ENCODE measurements around the gene PHKB.
A peak's percentile ranks its signal among the peaks of the same experiment; 100 is the strongest.
"Not testable (repeated sequence)": the region's sequence is repeated elsewhere in the genome, so short reads cannot be mapped to it uniquely, and the experiment has no call there.

The PHKB gene

DNA sequence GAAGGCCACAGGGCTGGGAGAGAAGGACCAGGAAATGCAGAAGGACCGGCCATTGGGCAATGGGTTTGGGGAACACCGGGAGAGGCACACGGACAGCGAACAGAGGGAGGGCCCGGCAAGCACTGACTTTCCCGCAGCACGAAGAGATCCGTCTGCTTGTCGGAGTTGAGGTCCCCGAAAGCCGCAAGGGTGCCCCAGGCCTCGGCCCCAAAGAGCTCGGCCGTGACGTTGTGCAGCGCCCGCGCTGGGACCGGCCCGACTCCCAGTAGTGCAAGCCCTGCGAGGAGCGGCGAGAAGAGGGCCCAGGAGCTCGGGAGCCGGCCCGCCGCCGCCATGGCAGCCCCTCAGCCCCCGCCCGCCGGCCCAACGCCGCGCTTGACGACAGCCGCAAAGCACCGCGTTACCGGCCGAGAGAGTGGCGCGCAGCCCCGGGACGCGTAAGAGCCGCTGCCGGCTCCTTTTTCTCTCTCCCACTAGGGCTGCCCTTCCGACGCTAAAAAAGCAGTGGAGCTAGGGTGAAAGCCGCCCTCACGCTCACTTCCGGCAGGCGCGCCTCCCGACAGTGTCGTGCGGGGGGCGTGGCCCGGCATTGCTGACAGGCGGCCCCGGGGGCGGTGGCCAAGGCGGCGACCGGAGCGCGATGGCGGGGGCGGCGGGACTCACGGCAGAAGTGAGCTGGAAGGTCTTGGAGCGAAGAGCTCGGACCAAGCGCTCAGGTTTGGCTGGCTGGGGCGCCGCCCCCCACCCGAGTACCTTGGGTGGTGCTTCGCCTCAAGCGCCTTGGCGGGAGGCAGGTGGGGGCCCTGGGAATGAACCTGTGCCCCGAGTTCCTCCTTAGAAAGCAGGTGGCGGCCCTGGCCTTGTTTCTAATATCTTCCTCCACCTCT, at the start of gene PHKB, which contains the start of gene ITFG1:
PHKB (plus strand) TSS at position 621 of the 887 bp plus-strand sequence; CDS start at position 641, 20 bp downstream.
ITFG1 (minus strand) TSS at position 353 of the 887 bp plus-strand sequence; CDS start at position 335, 18 bp downstream.
- peak; percentile 91 to 93 for DNase-seq (ENCODE audit: low read depth in 1 of 2, low spot score in 1 of 2)

DNA sequence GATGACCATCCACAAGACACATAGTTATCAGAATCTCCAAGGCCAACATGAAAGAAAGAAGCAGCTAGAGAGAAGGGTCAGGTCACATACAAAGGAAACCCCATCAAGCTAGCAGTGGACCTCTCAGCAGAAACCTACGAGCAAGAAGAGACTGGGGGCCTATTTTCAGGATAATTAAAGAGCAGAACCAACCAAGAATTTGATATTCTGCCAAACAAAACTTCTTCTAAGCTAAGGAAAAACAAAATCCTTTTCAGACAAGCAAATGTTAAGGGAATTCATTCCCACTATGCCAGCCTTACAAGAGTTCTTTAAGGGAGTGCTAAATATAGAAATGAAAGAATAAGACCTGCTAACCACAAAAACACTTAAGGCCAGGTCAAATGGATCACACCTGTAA, 48.1 kb upstream of the PHKB start:
- no peak for DNase-seq (ENCODE audit: low read depth in 1 of 2, low spot score in 1 of 2)

GRCh38 chr16:47416869-47417268, 44.3 kb upstream of the PHKB start:
- DNase-seq (ENCODE audit: low read depth in 1 of 2, low spot score in 1 of 2): no peak

DNA sequence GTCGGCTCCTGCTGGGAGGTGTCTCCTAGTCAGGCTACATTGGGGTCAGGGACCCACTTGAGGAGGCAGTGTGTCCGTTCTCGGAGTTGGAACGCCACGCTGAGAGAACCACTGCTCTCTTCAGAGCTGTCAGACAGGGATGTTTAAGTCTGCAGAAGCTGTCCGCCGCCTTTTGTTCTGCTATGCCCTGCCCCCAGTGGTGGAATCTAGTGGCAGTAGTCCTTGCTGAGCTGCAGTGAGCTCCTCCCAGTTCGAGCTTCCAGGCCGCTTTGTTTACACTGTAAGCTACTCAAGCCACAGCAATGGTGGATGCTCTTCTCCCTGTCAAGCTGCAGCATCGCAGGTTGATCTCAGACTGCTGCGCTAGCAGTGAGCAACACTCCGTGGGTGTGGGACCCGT, 36.3 kb upstream of the PHKB start:
- DNase-seq (ENCODE audit: low read depth in 1 of 2, low spot score in 1 of 2): no peak

GRCh38 chr16:47426806-47427205, 34.3 kb upstream of the PHKB start:
- DNase-seq (ENCODE audit: low read depth in 1 of 2, low spot score in 1 of 2): no peak

- DNase-seq (ENCODE audit: low read depth in 1 of 2, low spot score in 1 of 2): no peak
Observed at GRCh38 chr16:47431960-47432359, 29.2 kb upstream of the PHKB start.

- DNase-seq (ENCODE audit: low read depth in 1 of 2, low spot score in 1 of 2): not testable (repeated sequence)
Observed at GRCh38 chr16:47434274-47434673, 26.9 kb upstream of the PHKB start.

DNA sequence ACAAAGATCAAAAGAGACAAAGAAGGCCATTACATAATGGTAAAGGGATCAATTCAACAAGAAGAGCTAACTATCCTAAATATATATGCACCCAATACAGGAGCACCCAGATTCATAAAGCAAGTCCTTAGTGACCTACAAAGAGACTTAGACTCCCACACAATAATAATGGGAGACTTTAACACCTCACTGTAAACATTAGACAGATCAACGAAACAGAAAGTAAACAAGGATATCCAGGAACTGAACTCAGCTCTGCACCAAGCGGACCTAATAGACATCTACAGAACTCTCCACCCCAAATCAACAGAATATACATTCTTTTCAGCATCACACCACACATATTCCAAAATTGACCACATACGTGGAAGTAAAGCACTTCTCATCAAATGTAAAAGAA, 21.1 kb upstream of the PHKB start:
- DNase-seq (ENCODE audit: low read depth in 1 of 2, low spot score in 1 of 2): not testable (repeated sequence)

DNA sequence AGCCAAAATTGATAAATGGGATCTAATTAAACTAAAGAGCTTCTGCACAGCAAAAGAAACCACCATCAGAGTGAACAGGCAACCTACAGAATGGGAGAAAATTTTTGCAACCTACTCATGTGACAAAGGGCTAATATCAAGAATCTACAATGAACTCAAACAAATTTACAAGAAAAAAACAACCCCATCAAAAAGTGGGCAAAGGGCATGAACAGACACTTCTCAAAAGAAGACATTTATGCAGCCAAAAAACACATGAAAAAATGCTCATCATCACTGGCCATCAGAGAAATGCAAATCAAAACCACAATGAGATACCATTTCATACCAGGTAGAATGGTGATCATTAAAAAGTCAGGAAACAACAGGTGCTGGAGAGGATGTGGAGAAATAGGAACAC, 18.2 kb upstream of the PHKB start:
- DNase-seq (ENCODE audit: low read depth in 1 of 2, low spot score in 1 of 2): not testable (repeated sequence)

GRCh38 chr16:47446431-47446830, 14.7 kb upstream of the PHKB start:
- DNase-seq (ENCODE audit: low read depth in 1 of 2, low spot score in 1 of 2): no peak

DNA sequence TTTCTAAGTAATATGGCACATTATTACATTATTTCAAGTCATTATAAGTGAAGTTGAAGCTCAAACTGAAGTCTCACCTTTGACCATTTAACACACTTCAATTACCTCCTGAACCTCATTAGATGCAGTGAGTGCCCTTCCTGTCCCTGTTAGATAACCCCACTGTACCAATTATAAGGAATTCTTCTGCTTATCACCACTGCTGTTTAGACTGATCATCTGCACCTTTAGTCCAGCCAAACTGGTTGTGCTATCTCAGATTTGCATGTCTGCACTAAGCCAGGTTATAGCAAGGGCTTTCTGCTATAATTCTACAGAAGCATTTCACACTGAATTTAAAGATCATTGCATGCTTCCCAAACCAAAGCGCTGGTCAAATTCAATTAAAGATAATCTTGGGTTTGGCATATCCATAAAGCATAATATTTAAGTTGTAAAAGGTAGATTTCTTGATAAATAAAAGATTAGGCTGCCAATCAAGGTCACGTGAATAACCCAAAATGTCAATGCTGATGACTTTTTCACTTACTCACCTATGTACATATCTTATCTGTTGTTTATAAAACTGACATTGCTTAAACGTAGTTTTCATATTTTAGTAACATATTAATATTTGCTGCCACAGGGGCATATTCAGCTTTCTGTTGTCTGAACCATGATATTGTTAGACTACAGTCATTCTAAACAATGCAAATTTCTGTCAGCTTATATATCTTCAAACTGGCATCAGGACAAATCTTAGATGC, 12.1 kb upstream of the PHKB start:
- no peak for DNase-seq (ENCODE audit: low read depth in 1 of 2, low spot score in 1 of 2)

GRCh38 chr16:47449788-47450187, 11.3 kb upstream of the PHKB start:
- DNase-seq (ENCODE audit: low read depth in 1 of 2, low spot score in 1 of 2): no peak

- DNase-seq (ENCODE audit: low read depth in 1 of 2, low spot score in 1 of 2): no peak
Observed at GRCh38 chr16:47458331-47458730, 2.8 kb upstream of the PHKB start.

DNA sequence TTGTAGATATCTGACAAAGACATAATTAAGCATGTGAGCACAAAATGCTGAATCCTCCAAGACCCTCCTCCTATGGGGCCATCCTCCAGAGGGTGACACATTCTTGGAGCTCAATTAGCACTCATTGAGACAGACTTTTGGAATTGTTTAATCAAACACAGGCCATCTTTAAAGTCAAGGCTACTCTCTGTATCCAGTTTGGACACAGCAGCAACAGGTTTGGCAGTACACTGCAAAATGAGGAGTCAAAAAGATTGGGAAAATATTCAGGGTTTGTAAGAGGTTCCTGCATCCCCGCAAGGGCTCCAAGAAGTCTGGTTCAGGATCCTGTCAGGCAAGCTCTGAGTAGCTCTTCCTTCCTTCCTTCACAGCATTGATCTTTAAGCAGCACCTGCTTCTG, 1.5 kb upstream of the PHKB start:
- no peak for DNase-seq (ENCODE audit: low read depth in 1 of 2, low spot score in 1 of 2)

DNA sequence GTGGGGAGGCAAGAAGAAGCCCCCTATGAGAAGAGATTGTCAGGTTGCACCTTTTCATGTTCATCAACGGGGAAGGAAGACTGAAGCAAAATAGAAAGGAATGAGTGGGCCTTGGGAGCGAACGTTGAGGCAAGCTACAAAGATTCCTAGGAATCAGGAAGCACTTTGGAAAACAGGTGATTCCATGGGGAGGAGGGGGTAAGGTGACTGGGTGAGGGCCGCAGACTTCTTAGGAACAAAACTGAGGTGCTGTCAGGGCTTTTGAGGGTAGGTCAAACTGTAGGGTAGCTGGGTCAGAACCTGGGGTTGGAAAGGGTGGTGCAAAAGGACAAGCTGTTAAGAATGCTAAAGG, 796 bp upstream of the PHKB start:
- DNase-seq (ENCODE audit: low read depth in 1 of 2, low spot score in 1 of 2): no peak

- no peak for DNase-seq (ENCODE audit: low read depth in 1 of 2, low spot score in 1 of 2)
Observed at GRCh38 chr16:47461598-47462266, 601 bp downstream of the PHKB start.

DNA sequence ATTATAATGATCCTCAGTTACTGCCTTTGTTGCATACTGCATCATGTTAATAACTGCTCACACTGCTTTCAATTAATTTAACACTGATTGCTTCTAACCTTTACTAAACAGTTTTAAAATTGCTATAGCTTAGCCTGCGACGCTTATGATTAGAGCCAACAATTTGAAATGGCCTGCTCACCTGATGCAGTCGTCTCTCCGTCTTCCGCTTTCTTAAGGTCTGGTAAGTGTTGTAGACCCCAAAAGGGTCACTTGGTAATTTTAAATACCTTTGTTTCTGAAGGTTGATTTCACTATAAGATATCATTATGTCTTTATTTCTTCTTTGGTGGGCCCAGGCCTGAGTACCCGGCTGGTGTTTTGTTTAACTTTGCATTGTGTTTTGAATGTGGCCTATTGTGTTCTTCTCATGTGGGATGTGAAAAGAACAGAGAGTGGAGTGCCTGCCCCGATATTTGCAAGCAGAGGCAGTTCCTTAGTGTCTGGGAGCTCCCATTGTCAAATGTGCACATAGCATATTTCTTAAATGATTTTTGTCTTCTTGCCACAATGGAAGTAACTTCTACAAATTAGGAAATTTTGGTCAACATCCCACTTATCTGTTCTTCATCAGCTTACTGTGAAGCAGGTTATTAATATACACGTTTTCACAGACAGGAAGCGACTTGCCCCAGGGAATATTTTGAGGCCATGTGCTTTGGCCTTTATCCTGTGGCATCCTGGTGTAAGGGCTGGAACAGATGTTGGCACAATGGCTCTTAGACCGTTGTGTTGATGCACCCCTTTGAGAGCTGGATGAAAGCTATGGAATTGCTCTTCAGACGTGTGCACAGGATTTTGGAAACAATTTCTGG, 2.9 kb downstream of the PHKB start:
- DNase-seq (ENCODE audit: low read depth in 1 of 2, low spot score in 1 of 2): no peak

GRCh38 chr16:47465919-47466630, 4.9 kb downstream of the PHKB start:
- DNase-seq (ENCODE audit: low read depth in 1 of 2, low spot score in 1 of 2): no peak

GRCh38 chr16:47467501-47467900, 6.4 kb downstream of the PHKB start:
- DNase-seq (ENCODE audit: low read depth in 1 of 2, low spot score in 1 of 2): no peak

DNA sequence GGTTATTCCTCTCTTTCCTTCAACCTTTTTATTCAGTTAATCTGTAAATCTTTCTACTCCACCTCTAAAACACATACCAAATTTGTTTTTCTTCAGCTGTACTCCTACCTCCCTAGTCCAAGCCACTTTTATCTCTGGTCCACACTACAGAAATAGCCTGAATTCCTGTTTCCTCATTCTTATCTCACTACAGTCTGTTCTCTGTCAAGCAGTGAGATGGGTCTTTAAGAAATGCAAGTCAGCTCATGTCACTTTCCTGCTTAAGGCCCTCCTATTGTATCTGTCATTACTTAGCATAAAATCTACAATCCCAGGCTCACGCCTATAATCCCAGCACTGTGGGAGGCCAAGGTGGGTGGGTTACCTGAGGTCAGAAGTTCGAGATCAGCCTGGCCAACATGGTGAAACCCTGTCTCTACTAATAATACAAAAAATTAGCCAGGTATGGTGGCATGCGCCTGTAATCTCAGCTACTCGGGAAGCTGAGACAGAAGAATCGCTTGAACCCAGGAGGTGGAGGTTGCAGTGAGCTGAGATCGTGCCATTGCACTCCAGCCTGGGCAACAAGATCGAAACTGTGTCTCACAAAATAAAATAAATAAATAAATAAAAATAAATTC, 7.0 kb downstream of the PHKB start:
- not testable (repeated sequence) for DNase-seq (ENCODE audit: low read depth in 1 of 2, low spot score in 1 of 2)
